HG03175 (cell line): Measurements from ENCODE around the gene THOC2.
"Not testable (repeated sequence)": the region's sequence is repeated elsewhere in the genome, so short reads cannot be mapped to it uniquely, and the experiment has no call there.

Experiments used
- ATAC-seq: cut with Tn5 transposase; IDR thresholded peaks from one replicate; pipeline ENCODE4 v1.9.1; 2021; ENCODE audit warnings: mild to moderate bottlenecking, moderate library complexity; ENCODE audit not compliant: unreplicated experiment

Gene THOC2

GRCh38 chrX:123675154-123675553 lies 57.7 kb downstream of the THOC2 start:
- no peak for ATAC-seq

- no peak for ATAC-seq
Observed at GRCh38 chrX:123673813-123674212, 59.0 kb downstream of the THOC2 start.

GRCh38 chrX:123665197-123665596 lies 67.7 kb downstream of the THOC2 start:
- ATAC-seq, result no peak

- not testable (repeated sequence) for ATAC-seq
Observed at GRCh38 chrX:123664467-123665167, 68.2 kb downstream of the THOC2 start.

- not testable (repeated sequence) for ATAC-seq
Observed at GRCh38 chrX:123663720-123664119, 69.1 kb downstream of the THOC2 start.

- ATAC-seq, result not testable (repeated sequence)
Observed at GRCh38 chrX:123656507-123656906, 76.3 kb downstream of the THOC2 start.

- not testable (repeated sequence) for ATAC-seq
Observed at GRCh38 chrX:123648811-123649181, 84.1 kb downstream of the THOC2 start.

GRCh38 chrX:123648028-123648810 lies 84.6 kb downstream of the THOC2 start:
- no peak for ATAC-seq

GRCh38 chrX:123647244-123647643 lies 85.6 kb downstream of the THOC2 start:
- ATAC-seq, result no peak

GRCh38 chrX:123629502-123629901 lies 103.3 kb downstream of the THOC2 start:
- ATAC-seq, result no peak

GRCh38 chrX:123626962-123627361 lies 105.9 kb downstream of the THOC2 start:
- no peak for ATAC-seq

GRCh38 chrX:123625952-123626351 lies 106.9 kb downstream of the THOC2 start:
- ATAC-seq, result no peak

- ATAC-seq, result no peak
Observed at GRCh38 chrX:123625477-123625876, 107.4 kb downstream of the THOC2 start.

GRCh38 chrX:123617007-123617406 lies 115.8 kb downstream of the THOC2 start:
- no peak for ATAC-seq

GRCh38 chrX:123610915-123611314 lies 121.9 kb downstream of the THOC2 start:
- no peak for ATAC-seq

GRCh38 chrX:123607806-123608205 lies 125.0 kb downstream of the THOC2 start:
- no peak for ATAC-seq

- no peak for ATAC-seq
Observed at GRCh38 chrX:123607270-123607669, 125.6 kb downstream of the THOC2 start.

- ATAC-seq, result no peak
Observed at GRCh38 chrX:123603491-123603890, 129.4 kb downstream of the THOC2 start.

GRCh38 chrX:123601437-123601836 lies 131.4 kb downstream of the THOC2 start:
- ATAC-seq, result no peak

GRCh38 chrX:123600181-123600580 lies 132.7 kb downstream of the THOC2 start:
- ATAC-seq, result no peak

- ATAC-seq, result peak; percentile 59
Observed at GRCh38 chrX:123590842-123591486, 141.9 kb downstream of the THOC2 start.

GRCh38 chrX:123588723-123589122 lies 144.1 kb downstream of the THOC2 start:
- no peak for ATAC-seq
